ENCODE data around the gene RELN. TPM values are rescaled to one million over a fixed set of nuclear protein-coding genes. Genes with fewer than 3 reads are reported as not detected.

RELN gene
- total and polyA plus RNA-seq, 12 donors: 0.22 to 1.9 (median 0.93) TPM

DNA sequence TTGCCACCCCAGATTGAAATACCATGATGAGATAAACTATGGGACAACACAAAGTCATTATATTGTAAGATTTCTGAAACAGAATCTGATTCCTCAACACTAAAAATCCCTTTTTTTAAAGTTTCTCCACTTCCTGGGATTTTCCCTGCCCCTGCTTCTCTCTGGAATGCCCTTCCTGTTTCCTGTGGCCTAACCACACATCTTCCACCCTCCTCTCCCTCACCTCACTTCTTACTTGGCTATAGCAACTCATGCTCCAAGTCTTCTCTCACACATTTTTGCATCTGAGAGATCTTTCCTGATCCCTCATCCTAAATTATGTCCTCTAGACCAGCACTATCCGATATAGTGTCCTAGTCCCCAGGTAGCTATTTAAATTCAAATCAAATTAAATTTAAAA is 4.1 kb upstream of the RELN start:
- intact Hi-C loops (cut with DNase I): no loop called here
- no peak overlapping the region for H3K27ac ChIP-seq
- peaks cover 0 to 15% (median 6%) of the 10 kb centered on the region in 9 donors for H3K4me1 ChIP-seq
- WGBS, 2 donors: 94 to 95% methylated on average over 1 of the region's 1 CpG
- H3K27me3 ChIP-seq: peaks cover 0 to 65% (median 37%) of the 10 kb centered on the region in 7 donors
- TF ChIP-seq, protein P1, sequence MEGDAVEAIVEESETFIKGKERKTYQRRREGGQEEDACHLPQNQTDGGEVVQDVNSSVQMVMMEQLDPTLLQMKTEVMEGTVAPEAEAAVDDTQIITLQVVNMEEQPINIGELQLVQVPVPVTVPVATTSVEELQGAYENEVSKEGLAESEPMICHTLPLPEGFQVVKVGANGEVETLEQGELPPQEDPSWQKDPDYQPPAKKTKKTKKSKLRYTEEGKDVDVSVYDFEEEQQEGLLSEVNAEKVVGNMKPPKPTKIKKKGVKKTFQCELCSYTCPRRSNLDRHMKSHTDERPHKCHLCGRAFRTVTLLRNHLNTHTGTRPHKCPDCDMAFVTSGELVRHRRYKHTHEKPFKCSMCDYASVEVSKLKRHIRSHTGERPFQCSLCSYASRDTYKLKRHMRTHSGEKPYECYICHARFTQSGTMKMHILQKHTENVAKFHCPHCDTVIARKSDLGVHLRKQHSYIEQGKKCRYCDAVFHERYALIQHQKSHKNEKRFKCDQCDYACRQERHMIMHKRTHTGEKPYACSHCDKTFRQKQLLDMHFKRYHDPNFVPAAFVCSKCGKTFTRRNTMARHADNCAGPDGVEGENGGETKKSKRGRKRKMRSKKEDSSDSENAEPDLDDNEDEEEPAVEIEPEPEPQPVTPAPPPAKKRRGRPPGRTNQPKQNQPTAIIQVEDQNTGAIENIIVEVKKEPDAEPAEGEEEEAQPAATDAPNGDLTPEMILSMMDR (IDR thresholded peaks at IDR 0.05): no peak
- H3K36me3 ChIP-seq: no peaks in the 10 kb centered on the region
- DNase-seq: no peak
- H3K9me3 ChIP-seq: no peaks in the 10 kb centered on the region
- no peak for ATAC-seq
- no peak overlapping the region for H3K4me3 ChIP-seq

GRCh38 chr7:103991406-103991805 is 1.9 kb upstream of the RELN start:
- peaks cover 0 to 15% (median 6%) of the 10 kb centered on the region in 9 donors for H3K4me1 ChIP-seq
- TF ChIP-seq, protein P1 (IDR thresholded peaks at IDR 0.05): no peak
- no peak overlapping the region for H3K4me3 ChIP-seq
- H3K27me3 ChIP-seq: peaks cover 0 to 81% (median 56%) of the 10 kb centered on the region in 7 donors
- intact Hi-C loops (cut with DNase I): no loop called here
- no peaks in the 10 kb centered on the region for H3K36me3 ChIP-seq
- no peak for DNase-seq
- no peaks in the 10 kb centered on the region for H3K9me3 ChIP-seq
- no peak overlapping the region for H3K27ac ChIP-seq
- 77 to 84% methylated on average over 2 of the region's 2 CpGs for WGBS, 2 donors
- no peak for ATAC-seq

DNA sequence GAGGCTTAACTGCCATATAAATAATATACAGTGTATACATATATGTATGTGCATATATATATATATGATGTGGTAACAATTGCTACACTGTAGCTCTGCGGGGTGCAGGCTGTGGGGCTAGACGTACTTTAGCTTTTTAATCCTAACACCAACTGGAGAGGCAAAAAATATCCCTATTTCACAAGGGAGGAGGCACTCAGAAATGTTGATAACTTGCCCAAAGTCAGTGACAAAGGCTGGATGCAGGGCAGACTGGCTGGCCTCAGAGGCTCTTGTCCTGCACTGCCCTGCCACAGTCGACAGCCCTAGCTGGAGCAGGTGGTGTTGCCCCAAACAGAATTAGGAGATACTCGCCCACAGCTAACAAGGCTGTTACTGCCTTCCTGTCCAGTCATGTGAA is 1.5 kb upstream of the RELN start:
- DNase-seq (no peak), ATAC-seq (no peak)
- Histone ChIP-seq H3K36me3 (no peaks in the 10 kb centered on the region), H3K27me3 (peaks cover 0 to 81% (median 60%) of the 10 kb centered on the region in 7 donors), H3K4me3 (no peak overlapping the region), H3K4me1 (peaks cover 0 to 15% (median 6%) of the 10 kb centered on the region in 9 donors), H3K27ac (no peak overlapping the region), H3K9me3 (no peaks in the 10 kb centered on the region)
- 46 to 55% methylated on average over 4 of the region's 4 CpGs for WGBS, 2 donors
- intact Hi-C loops (cut with DNase I): no loop called here
- TF ChIP-seq, protein P1 (IDR thresholded peaks at IDR 0.05): no peak

- Histone ChIP-seq H3K4me3 (peak overlapping the region in 9 of 10 donors; percentile 16 to 50 (median 48)), H3K27ac (no peak overlapping the region), H3K27me3 (peaks cover 0 to 87% (median 68%) of the 10 kb centered on the region in 7 donors), H3K9me3 (no peaks in the 10 kb centered on the region), H3K4me1 (peaks cover 0 to 15% (median 6%) of the 10 kb centered on the region in 9 donors), H3K36me3 (no peaks in the 10 kb centered on the region)
- DNase-seq (no peak), ATAC-seq (peak in 1 of 8 donors; percentile 23)
- intact Hi-C loops (cut with DNase I): no loop called here
- TF ChIP-seq, protein P1 (IDR thresholded peaks at IDR 0.05): no peak
- WGBS, 2 donors: 1% methylated on average over 77 to 80 of the region's 80 CpGs
These were observed 618 bp upstream of the RELN start for GRCh38 chr7:103989785-103990767.
